Breast epithelium (tissue), 3 donors: ENCODE data around the gene ULK4.

Source experiments
- CTCF ChIP-seq, 3 donors: fragments of 450-650 bp; IDR thresholded peaks; one replicate each; pipeline ENCODE4 v1.5.1; 2016 to 2017; ENCODE audit warnings: antibody characterized with exemption in 3 of 3, mild to moderate bottlenecking in 3 of 3, moderate library complexity in 3 of 3
- POLR2A ChIP-seq: fragments of 450-650 bp; IDR thresholded peaks from one replicate; pipeline ENCODE4 v1.6.1; 2016; ENCODE audit warnings: antibody characterized with exemption, mild to moderate bottlenecking, moderate library complexity
- POLR2AphosphoS5 ChIP-seq, 3 donors: sonication (generic); formaldehyde crosslinking; IDR thresholded peaks; one replicate each; pipeline ENCODE4 v1.6.1; 2017; ENCODE audit warnings: antibody characterized with exemption in 3 of 3

DNA sequence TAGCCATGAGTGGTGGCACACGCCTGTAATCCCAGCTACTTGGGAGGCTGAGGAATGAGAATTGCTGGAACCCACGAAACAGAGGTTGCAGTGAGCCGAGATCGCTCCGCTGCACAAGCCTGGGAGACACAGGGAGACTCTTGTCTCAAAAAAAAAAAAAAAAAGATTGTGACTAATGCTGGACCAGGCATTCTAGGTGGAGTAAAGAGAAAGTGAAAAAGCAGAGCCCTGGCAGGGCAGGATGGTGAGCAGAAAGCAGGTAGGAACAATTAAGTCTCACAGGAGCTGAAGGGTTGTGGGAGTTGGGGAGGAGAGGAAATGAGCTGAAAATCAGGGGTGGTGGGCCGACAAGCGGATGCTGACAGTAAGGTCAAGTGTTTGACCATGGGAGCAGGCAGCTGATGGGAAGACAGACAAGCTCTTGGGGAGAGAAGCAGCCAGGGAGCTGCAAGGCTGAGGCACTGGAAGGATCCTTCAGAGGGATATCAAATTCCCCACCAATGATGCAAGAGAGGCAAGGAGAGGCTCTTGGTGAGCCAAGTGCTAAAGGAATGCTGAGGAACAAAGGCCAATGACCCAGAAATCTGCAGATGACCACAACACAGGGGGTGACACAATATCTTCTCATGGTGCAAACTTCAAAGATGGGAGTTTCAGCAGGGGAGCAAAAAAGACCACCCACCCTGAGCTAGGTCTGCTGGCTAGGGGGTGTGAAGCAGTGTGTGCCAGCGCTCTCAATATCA lies 251.1 kb downstream of the ULK4 start:
- TF ChIP-seq POLR2AphosphoS5 (IDR thresholded peaks at IDR 0.05) (no peak), CTCF (IDR thresholded peaks at IDR 0.05) (no peak), POLR2A (no peak)
